GM12875 (cell line): Measurements from ENCODE around the gene SLC5A1.

Experiments used
- H3K4me3 ChIP-seq: one replicate; pipeline ENCODE4 v1.5.1; 2011; ENCODE audit warnings: low read depth, low read length, control low read depth
- CTCF ChIP-seq: IDR thresholded peaks from 2 replicates; pipeline ENCODE4 v1.5.1; 2011; ENCODE audit warnings: low read depth, mild to moderate bottlenecking, control low read depth, inconsistent platforms, low read length, moderate library complexity, borderline replicate concordance; ENCODE audit not compliant: insufficient read depth

Gene SLC5A1

DNA sequence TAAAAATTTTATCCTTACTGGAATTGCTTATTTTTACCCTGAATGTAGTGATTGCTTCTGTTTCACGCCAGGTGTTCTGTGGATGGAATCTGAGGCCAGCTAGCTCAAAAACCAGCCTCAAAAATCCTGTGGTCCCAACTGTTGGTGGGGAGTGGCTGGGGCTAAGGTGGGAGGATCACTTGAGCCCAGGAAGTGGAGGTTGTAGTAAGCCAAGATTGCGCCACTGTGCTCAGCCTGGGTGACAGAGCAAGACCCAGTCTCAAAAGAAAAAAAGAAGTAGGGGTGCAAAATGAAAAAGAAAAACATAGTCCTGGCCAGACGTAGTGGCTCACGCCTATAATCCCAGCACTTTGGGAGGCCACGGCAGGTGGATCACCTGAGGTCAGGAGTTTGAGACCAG lies 27.0 kb upstream of the SLC5A1 start:
- H3K4me3 ChIP-seq = no peak overlapping the region
- no peak for TF ChIP-seq CTCF

GRCh38 chr22:32018056-32018455 lies 25.0 kb upstream of the SLC5A1 start:
- no peak overlapping the region for H3K4me3 ChIP-seq
- no peak for TF ChIP-seq CTCF

DNA sequence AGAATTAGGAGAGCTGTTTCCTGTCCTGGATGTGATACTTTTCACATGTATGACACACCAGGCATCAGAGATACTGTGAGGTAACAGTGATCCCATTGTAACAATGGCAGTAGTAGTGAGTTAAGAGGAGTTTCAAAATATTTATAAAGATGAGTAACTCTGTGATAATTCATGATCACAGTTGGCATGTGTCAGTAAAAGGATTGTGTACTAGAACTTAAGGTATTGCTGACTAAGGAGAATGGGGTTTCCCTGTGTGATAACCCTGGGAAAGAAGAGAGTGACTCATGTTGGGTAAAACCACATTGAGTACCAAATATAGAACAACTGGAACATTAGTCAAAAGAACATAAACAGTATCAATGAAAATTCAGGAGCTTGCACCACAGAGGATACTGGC lies 22.9 kb upstream of the SLC5A1 start:
- no peak for TF ChIP-seq CTCF
- H3K4me3 ChIP-seq = no peak overlapping the region

- H3K4me3 ChIP-seq = no peak overlapping the region
- no peak for TF ChIP-seq CTCF
Measured at GRCh38 chr22:32021716-32022115, 21.3 kb upstream of the SLC5A1 start.

GRCh38 chr22:32023251-32023827 lies 19.7 kb upstream of the SLC5A1 start:
- H3K4me3 ChIP-seq = no peak overlapping the region
- TF ChIP-seq CTCF = no peak

DNA sequence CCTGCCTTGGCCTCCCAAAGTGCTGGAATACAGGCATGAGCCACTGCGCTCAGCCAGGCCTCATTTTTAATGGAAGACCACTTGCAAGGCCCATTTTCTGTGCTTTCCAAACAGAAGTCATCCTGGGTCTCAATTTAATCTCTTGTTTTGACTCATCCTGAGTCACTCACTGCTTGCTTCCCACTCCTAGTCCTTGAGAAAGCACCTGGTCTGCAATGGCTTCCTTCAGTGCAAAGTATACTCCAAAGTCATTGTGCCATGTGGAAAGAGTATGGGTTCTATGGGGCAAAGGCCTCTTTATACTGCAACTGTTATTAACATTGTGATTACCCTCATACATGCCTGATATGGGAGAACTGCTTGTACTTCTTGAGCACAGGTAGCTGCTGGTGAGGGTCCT lies 18.3 kb upstream of the SLC5A1 start:
- no peak for TF ChIP-seq CTCF
- no peak overlapping the region for H3K4me3 ChIP-seq

GRCh38 chr22:32030518-32031247 lies 12.4 kb upstream of the SLC5A1 start:
- H3K4me3 ChIP-seq = no peak overlapping the region
- TF ChIP-seq CTCF = no peak
